GM12801 (cell line): ENCODE results near the gene DGKH.

Experiments
- TF ChIP-seq, protein P1 (sequence below): IDR thresholded peaks from one replicate; pipeline ENCODE4 v1.5.1; 2011; ENCODE audit warnings: control low read depth; ENCODE audit not compliant: insufficient read length; ENCODE audit errors: extremely low read depth

DGKH gene

DNA sequence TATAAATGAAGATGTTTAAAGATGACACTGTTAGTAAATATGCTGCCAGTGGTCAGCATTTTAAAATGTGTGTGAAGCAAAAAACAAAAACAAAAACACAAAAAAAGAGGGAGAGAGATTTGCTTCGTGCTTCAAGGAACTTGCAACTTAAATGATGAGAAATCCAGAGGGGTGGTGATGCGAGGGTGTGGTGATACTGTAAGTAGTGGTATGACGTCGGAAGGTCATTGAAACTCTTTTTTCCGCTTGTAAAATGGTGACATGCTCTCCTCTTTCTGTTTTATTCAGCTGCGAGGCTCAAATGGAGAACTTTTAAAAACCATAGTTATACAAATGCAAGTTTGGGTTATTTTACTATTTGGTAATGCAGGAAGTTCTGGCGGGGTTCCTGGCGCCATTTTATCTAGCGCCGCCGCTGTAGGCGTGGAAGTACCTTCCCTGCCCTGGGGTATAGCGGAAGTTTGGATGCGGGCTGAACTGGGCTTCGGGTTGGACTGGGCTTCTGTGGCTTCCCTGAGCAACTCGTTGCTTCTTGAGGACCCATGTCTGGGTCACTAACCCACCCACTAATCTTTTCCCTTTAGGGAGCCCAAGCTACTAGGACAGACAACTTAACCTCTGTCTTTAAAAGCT lies 34.8 kb downstream of the DGKH start:
- TF ChIP-seq, protein P1, sequence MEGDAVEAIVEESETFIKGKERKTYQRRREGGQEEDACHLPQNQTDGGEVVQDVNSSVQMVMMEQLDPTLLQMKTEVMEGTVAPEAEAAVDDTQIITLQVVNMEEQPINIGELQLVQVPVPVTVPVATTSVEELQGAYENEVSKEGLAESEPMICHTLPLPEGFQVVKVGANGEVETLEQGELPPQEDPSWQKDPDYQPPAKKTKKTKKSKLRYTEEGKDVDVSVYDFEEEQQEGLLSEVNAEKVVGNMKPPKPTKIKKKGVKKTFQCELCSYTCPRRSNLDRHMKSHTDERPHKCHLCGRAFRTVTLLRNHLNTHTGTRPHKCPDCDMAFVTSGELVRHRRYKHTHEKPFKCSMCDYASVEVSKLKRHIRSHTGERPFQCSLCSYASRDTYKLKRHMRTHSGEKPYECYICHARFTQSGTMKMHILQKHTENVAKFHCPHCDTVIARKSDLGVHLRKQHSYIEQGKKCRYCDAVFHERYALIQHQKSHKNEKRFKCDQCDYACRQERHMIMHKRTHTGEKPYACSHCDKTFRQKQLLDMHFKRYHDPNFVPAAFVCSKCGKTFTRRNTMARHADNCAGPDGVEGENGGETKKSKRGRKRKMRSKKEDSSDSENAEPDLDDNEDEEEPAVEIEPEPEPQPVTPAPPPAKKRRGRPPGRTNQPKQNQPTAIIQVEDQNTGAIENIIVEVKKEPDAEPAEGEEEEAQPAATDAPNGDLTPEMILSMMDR, result no peak

DNA sequence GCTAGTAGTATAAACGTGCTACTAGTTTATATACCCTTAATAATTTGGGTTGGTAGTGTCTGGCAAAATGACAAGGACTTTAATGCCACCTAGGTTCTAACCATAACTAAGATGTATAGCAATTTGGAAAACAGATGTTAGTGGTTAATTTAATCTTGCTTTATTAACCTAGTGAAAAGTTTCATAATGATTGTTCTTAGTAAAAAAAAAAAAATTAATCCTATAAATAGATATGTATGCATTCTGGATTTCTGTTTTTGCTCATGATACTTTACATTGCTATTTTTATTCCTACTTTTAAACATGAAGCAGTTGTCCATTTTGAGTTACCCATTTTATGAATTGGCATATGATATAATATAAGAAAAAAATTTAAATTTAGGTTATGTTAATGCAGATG lies 36.3 kb downstream of the DGKH start:
- TF ChIP-seq, protein P1, result no peak

DNA sequence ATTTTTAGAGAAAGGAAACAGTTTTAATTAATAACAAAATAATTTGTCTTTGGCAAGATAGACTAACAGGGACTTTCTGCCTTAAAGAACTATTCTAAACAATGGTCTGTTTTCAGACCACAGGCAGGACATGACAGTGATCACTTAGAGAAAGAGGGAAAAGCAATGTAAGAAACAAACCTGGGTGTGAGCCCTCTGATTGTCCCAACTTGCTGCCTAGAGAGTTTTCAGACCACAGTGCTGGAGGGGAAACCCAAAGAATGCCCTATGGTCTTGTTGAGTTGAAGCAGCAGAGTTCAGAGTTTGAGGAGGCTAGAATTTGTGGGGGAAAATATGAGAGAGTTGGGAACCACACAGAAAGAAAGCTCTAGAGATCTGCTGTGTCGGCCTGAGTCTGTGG lies 38.1 kb downstream of the DGKH start:
- TF ChIP-seq, protein P1, result no peak

DNA sequence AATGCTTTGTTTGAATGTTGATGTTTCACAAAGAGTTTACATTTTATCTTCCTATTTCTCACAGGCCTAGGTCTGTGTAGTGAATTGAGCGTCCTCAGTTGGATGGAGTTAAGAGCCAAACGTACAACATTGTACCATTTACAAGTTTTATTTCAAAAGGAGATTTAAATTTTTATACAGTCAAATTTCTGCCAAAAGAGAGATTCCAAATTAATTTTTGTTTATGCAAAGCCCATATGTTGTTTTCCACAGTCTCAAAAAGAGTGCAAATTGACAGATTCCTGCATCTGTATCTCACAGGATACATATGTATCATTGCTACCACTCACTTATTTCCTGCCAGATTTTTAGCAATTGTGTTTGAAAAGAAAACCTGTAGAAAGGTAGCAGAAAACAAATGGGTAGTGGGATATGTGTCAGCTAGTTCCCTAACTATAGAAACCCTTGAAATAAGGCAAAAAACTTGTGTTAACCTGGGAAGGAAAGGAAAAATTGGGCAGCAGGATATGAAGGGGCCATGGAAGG lies 46.1 kb downstream of the DGKH start:
- TF ChIP-seq, protein P1, result no peak

DNA sequence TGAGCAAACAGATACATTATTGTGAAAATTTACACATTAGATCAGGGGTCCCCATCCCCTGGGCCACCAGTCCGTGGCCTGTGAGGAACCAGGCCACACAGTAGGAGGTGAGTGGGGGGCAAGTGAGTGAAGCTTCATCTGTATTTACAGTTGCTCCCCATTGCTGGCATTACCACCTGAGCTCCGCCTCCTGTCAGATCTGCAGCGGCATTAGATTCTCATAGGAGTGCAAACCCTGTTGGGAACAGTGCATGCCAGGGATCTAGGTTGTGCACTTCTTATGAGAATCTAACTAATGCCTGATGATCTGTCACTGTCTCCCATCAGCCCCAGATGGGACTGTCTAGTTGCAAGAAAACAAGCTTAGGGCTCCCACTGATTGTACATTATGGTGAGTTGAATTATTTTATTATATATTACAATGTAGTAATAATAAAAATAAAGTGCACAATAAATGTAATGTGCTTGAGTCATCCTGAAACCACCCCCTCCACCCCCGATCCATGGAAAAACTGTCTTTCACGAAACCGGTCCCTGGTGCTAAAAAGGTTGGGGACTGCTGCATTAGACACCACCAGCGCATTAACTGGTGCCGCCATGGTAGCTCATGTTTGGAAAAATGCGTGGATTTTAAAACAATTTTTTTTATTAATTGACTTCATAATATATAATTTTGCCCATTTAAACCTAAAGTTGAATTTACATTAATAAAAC lies 51.7 kb downstream of the DGKH start:
- TF ChIP-seq, protein P1, result no peak

- TF ChIP-seq, protein P1, result no peak
Observed at GRCh38 chr13:42100960-42101359, 52.5 kb downstream of the DGKH start.

- TF ChIP-seq, protein P1, result no peak
Observed at GRCh38 chr13:42101821-42102585, 53.6 kb downstream of the DGKH start.
